NCI-H1417 (cell line): Measurements from ENCODE around the gene APOB.

Experiments
- DNase-seq, 3 experiments: peaks; one replicate each; lab custom pipeline; 2025; lab: John Stamatoyannopoulos, UW

Gene APOB

GRCh38 chr2:21047141-21048009 lies 3.5 kb upstream of the APOB start:
- no peak for DNase-seq

- DNase-seq, result no peak
Observed at GRCh38 chr2:21046506-21046905, 2.6 kb upstream of the APOB start.

- no peak for DNase-seq
Observed at GRCh38 chr2:21044694-21045371, 960 bp upstream of the APOB start.

DNA sequence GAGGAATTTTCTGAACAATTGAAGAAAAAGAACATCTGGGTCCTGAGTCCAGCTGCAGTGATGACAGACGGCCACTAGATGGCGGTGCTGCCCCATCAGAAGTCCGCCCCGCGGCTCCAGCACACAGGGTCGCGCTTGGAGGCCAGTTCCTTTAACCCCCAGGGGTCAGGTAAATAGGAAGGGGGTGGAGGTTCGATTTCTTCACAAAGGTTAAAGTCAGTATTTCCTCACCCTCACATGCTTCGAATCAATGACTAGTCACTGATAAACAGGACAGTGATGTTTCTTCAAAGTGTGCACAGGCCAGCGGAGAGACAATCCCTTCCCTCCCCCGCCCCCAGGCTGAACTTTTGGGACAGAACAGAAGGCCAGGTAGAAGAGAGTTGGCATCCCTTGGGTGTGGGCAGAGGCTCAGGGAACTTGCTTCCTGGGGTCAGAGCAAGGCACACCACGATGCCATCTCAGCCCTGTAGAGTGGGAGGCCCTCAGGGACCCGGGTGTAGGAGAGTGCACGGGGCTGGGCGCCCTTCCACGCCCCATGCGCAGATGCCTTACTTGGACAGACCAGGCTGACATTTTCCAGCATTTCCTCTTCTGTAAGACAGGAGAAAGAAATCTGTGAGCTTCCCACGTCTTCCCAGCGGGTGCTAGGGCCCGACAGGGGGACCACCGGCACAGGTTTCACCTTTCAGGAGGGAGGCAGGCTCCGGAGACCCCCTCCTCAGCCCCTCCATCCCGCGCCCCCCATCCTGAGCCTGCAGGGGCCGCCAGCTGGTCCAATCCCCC lies 722 bp downstream of the APOB start:
- peak; percentile 30 to 68 (median 62) for DNase-seq

DNA sequence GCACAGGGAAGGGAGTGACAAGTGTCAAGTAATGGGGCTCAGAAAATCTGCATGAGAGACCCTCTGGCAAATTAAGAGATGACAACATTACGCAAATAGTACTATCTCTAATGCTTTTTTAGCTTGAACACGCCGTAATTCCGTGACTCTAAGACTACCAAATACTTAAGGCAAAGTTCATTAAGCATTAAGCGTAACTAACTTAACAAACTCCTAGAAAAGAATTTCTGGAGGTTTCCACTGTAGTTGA lies 1.2 kb downstream of the APOB start:
- DNase-seq, result no peak

- DNase-seq, result no peak
Observed at GRCh38 chr2:21041943-21042707, 1.7 kb downstream of the APOB start.

DNA sequence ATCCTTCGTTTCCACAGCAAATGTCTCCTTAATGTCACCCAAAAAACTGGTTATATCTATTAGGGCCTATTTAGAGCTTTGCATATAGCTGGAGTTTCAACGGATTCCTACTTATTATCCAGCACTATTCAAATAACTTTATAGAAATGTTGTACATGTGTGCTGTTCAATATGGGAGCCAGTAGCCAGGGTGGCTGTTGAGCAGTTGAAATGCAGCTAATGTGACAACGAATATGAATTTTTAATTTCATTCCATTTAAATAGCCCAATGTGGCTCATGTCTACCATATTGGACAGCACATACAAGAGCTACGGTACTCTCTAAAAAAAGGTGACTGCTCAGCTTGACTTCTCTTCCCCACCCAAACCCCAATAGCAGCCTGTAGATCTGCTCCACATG lies 2.4 kb downstream of the APOB start:
- no peak for DNase-seq

DNA sequence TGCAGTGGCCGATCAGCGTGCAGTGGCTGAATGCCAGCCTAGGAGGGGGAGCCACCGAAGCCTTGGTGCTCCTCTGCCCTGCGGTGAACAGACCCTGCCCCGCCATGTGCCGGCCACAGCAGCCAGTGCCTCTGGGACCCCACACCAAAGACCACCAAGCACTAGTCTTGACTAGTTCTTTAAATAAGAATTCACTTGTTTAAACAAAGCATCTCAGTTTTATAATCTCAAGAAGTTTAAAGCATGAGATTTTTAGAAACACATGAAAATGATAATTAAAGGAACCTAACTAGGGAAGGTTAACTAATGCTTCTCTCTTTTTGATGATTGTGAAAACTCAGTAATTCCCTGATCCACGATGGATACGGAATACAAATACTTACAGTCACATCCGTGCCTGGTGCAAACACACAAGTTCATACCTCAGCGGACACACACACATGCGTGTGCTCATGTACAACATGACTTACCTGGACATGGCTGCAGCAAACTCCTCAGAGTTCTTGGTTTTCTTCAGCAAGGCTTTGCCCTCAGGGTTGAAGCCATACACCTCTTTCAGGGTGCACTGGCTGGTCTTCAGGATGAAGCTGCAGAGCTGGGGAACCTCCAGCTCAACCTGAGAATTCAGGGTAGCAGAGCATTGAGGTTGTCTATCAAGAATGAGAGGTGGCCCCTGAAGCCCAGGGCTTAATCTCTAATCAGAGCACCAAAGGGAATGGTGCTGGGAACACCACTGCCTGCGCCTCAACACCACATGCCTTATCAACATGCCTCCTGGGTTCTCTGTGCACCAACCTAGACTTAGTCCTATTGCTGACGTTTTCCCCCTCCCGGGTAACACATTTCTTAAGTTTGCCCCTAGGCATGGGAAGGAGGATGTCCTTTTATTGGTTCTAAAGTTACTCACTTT lies 3.1 kb downstream of the APOB start:
- DNase-seq, result no peak

GRCh38 chr2:21039979-21040467 lies 3.9 kb downstream of the APOB start:
- DNase-seq, result no peak

GRCh38 chr2:21039080-21039556 lies 4.8 kb downstream of the APOB start:
- no peak for DNase-seq

GRCh38 chr2:21038403-21039073 lies 5.3 kb downstream of the APOB start:
- DNase-seq, result no peak

DNA sequence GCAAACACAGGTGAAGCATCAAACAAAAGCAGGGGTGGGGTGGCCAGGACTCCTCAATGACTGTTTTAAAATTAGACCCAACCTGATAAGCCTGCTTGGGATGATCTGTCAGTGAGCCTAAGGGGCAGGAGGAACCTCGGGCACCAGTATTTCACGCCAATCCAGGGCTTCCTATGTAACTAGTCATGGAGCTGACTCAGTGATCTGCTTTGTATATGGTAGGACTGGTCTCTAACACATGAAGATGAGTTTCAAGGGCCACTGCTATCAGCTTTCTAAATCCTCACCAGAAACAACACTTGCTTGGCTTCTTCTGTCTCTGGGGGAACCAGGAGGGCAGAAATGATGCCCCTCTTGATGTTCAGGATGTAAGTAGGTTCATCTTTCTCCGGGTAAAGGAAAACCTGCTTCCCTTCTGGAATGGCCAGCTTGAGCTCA lies 6.2 kb downstream of the APOB start:
- no peak for DNase-seq

- DNase-seq, result no peak
Observed at GRCh38 chr2:21036708-21037670, 6.9 kb downstream of the APOB start.

DNA sequence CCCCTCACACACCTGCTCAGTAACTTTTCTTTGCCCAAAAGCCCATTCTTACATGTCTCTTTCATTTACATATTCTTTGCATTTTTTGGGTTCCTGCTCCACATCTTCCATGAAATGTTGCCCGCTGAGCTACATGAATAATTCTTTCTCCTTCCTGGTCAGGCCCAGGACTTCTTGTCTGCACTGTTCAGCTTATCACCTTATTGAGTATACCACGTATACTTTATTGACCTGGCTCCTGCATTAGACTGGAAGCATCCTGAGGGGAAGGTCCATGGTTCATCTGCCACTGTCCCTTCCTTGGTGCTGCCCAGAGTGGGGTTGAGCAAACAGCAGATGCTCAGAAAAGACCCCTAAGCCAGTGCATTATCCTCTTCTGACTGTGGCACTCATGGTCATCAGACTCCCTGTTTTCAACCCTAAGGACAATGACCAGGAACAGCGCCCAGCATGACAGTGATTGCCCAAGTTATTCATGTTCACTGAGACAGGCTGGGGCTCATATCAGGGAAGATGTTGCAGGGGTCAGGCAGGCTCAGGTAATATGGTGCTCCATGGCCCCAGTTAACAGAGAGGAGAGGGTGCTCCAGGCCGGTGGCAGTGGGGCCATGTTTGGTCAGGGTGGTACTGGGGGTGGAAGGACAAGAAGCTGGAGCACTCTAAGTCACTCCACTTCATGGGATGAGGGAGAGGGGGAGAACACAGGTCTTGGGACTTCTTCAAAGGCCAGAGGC lies 7.7 kb downstream of the APOB start:
- DNase-seq, result no peak

DNA sequence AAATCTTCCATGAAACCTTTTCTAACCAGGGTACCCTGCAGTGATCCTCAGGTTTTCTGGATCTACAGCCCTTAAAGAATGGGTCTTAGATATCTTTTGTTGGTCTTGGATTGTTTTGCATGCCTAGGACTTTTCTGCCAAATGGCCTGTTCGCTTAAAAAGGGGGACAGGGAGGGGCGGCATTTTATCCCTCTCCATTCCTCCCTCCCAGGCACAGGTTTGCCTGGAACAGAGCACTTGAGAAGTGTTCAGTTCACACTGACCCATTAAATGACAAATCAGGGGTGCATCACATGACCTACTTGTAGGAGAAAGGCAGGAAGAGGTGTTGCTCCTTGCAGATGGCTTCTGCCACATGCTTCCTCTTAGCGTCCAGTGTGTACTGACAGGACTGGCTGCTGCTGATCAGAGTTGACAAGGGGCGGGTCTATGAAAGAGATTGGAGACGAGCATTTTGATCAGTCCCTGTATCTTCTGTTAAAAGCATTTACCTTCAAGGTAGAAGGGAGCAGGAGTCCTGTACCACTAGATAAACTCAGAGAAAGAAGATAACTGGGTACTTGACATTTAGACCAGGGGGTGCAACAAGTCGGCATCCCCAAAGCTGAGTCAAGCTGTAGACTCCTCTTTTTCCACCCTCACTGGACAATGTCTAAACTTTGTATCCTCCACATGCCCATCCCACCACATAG lies 8.4 kb downstream of the APOB start:
- no peak for DNase-seq

DNA sequence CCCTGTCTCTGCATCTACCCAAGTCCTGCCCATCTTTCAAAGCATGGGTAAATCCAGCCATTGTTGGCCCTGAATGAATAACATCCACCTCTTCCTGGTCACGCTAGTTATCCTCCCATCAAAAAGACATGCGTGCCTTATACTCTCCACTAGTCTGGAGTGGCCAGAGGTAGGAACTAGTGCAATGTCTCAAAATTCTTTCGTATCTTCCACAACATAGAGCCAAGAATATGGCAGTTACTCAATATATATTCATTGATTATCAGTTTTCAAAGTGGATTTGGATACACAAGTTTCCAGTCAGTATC lies 8.9 kb downstream of the APOB start:
- no peak for DNase-seq

DNA sequence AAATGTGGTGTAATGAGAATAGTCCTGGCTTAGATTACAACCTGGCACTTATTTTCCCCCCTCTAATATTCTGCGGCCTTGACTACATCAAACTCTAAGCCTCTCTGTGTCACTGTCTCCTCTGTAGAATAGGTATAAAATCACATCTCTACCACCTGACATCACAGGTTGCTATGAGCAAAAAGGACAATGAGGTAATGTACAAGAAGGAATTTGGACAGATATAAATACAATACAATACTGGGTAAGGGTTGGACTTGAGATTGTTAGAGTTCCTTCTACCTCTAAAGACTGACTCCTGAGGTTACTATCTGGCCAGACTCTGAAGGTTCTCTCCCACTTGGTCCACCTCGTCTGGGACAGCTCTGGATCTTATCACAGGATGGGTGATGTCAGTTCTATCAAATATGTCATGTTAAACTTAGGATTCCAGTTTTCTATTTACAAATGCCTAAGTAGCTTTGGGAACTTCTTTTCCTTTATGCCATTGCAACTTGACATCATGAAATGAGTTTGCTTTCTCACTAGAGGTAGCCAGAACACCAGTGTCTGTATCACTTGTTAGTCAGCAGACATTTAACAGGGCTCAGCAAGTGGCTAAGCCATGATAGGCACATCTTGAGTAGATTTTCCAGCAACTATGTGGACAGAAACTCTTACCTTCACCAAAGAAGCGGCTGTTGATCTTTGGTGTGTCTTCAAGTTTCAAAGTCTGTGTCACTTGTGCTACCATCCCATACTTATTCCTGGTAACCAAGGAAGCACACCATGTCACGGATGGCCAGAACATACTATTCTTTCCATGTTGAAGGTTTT lies 9.5 kb downstream of the APOB start:
- no peak for DNase-seq
